KBM-7 (cell line): ENCODE measurements around the gene TOP2A.

ENCODE experiments used
- DNase-seq: peaks from one replicate; pipeline ENCODE4 v3.0.0-alpha.2; 2015
- in situ Hi-C: fragments of 300-500 bp; cut with MboI; formaldehyde crosslinking; loops from 2 replicates; pipeline ENCODE4 v1.14.3; 2020; ENCODE audit warnings: low sequenced_read_pairs, low pct_unique_long_range_greater_than_20kb, mixed read lengths

Gene TOP2A, protein sequence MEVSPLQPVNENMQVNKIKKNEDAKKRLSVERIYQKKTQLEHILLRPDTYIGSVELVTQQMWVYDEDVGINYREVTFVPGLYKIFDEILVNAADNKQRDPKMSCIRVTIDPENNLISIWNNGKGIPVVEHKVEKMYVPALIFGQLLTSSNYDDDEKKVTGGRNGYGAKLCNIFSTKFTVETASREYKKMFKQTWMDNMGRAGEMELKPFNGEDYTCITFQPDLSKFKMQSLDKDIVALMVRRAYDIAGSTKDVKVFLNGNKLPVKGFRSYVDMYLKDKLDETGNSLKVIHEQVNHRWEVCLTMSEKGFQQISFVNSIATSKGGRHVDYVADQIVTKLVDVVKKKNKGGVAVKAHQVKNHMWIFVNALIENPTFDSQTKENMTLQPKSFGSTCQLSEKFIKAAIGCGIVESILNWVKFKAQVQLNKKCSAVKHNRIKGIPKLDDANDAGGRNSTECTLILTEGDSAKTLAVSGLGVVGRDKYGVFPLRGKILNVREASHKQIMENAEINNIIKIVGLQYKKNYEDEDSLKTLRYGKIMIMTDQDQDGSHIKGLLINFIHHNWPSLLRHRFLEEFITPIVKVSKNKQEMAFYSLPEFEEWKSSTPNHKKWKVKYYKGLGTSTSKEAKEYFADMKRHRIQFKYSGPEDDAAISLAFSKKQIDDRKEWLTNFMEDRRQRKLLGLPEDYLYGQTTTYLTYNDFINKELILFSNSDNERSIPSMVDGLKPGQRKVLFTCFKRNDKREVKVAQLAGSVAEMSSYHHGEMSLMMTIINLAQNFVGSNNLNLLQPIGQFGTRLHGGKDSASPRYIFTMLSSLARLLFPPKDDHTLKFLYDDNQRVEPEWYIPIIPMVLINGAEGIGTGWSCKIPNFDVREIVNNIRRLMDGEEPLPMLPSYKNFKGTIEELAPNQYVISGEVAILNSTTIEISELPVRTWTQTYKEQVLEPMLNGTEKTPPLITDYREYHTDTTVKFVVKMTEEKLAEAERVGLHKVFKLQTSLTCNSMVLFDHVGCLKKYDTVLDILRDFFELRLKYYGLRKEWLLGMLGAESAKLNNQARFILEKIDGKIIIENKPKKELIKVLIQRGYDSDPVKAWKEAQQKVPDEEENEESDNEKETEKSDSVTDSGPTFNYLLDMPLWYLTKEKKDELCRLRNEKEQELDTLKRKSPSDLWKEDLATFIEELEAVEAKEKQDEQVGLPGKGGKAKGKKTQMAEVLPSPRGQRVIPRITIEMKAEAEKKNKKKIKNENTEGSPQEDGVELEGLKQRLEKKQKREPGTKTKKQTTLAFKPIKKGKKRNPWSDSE (N-terminal part only)

DNA sequence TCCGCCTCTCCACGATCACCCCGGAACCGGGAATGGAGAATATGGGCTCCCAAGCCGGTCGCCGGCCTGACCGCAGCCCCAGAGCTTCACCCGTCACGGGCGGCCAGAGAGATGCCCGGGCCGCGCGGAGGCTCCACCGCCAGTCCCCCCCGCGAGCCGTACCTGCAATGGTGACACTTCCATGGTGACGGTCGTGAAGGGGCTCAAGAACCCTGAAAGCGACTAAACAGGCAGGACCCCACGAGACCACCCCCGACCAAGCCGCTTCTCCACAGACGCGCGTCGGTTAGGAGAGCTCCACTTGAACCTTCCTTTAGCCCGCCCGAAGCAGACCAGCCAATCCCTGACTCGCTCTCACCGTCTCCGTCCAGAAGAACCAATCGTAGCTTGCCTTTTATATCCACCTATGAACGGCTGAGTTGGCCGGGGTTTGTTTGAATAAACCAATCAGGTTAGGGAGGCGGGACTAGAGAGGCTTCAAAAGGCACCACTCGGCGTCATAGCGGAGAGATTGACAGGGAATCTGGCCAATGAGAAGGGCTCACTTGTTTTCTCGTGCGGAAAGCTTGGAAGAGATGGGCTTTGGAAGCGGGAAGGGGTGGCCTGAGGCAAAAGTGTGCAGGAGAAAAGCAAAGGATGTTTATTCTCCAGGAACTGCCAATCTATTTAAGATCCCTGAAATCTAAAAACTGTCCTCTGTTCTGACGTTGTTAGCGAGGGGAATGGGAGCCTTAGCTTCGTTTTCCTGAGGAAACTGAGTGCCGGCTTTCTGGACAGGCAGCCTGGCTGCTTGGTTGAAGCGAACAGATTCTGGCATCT is at the start of gene TOP2A:
Gene TOP2A, minus strand, starts transcription at position 288 of the 819 bp plus-strand sequence. Its CDS starts 105 bp downstream, at position 183.
- in situ Hi-C loops = no loop called here
- peak; percentile 100 for DNase-seq

DNA sequence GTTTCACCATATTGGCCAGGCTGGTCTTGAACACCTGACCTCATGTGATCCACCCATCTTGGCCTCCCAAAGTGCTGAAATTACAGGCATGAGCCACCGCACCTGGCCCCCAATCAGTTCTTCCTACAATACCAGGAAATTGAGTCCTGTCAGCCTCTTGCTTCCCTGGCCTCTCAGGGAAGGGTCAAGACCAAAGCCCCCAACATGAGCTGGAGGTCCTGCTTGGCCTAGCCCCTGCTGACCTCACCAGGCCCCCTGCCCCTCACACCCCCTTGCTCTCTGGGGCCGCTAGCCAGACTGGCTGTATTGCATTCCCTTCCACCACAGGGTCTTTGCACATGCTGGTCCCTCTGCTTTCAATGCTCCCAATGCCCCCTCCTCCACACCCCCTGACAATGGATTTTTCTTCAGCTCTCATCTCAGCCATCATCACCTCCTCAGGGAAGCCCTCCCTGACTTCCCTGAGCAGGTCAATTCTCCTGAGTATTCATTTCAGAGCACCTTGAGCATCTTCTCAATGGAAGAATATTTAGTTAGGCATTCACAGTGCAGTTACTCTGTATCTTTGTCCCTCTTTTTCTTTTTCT is 49.7 kb upstream of the TOP2A start:
- in situ Hi-C loops = no loop called here
- DNase-seq = no peak

DNA sequence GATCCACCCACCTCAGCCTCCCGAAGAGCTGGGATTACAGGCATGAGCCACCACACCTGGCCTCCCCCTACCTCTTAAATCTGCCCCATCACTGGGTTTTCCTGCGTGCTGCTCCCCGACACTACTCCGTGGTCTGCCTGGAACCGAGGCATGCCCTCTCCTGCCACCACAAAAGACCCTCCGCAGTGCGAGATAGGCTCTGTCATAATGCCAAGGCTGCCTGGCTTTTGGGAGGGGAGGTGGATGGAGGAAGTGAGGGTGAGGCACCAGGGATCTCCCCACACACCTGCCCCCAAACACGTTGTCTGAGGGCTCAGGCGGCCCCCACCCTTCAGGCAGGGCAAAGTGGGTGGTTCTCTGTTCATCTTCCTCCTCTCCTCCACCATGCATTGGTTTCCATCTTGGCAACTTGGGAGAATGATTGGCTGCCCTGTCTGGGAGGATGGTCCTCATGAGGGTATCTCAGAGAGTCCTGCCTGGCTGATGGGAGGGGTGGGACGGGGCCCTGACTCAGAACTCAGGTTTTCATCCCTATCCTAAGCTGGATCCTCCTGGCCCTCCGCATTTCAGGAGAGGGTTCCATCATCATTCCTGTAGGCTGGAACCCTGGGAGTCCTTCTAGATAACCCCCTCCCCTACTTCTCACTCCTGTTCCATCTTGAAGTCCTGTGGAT is 48.7 kb upstream of the TOP2A start:
- in situ Hi-C loops = no loop called here
- DNase-seq = no peak

DNA sequence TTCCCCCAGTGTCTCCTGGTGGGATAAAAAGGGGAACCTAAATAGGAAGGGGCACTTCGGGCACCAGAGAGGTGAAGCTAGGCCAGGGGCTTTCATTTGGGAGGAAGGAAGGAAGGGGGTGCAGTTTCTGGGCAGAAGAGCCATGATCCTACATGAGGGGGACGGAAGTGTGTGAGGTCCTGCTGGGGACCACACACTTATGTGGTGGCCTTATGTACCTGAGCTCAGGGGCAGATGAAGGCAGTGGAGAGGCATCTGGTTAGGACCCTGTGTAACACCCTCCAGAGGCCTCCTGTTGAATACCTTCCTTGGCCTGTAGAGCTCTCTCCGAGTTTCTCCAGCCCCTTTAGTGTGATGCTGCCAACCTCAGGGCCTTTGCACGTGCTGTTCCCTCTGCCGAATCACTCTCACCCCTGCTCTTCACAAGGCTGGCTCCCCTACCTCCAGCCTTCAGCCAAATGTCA is 46.7 kb upstream of the TOP2A start:
- in situ Hi-C loops = no loop called here
- no peak for DNase-seq

DNA sequence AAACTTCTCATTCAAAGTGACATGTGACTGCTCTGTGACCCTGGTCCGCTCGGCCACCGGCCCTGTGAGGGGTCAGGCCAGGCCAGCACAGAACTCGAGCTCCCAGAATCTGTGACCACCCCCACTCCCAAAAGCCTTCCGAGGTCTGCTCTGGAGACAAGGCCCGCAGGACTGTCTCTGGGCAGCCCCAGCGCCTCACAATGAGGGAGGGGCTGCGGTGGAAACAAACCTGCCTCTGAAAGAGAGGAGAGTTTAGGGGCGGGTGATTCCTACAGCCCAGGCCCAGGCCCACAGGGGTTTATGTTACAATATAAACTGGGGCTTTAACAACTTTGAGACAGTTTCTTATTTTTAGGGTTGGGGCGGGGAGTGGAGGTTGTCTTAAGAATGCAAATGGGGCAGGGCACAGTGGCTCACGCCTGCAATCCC is 45.4 kb upstream of the TOP2A start:
- no peak for DNase-seq
- in situ Hi-C loops = no loop called here

DNA sequence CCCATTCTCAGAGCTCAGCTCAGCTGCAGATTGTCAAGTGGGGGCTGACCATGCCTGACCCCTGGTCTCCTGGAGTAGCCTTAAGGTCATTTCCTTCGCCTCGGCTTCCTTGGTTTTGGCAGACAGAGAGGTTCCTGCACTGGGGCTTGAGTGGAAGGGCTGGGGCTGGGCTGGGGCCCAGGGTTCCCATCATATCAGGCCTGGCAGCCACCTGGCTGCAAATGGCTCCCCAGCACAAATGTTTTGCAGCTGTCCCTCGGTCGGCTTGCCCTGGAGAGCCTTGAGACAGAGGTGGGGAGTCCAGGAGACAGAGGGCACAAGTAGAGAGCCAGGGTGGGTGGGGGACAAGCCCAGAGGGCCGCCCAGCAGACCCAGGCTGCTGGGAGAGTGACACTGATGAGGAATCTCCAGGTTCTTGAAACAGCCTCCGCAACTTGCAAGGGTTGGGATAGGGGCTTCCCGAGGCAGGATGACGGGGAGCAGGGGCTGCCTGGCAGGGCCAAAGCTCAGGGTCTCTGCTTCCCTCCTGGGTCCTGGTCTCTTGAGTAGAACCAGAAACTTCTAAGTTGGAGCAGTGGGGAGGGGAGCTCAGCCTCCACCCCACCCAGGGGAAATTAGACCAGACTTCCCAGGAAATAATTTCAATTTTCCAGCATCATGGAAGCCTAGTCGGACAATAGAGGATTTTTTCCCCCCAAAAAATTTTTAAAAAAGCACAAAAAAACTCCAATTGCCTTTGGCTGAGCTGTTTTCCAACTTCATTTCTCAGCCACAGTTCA is 44.8 kb upstream of the TOP2A start:
- DNase-seq = no peak
- in situ Hi-C loops = no loop called here

DNA sequence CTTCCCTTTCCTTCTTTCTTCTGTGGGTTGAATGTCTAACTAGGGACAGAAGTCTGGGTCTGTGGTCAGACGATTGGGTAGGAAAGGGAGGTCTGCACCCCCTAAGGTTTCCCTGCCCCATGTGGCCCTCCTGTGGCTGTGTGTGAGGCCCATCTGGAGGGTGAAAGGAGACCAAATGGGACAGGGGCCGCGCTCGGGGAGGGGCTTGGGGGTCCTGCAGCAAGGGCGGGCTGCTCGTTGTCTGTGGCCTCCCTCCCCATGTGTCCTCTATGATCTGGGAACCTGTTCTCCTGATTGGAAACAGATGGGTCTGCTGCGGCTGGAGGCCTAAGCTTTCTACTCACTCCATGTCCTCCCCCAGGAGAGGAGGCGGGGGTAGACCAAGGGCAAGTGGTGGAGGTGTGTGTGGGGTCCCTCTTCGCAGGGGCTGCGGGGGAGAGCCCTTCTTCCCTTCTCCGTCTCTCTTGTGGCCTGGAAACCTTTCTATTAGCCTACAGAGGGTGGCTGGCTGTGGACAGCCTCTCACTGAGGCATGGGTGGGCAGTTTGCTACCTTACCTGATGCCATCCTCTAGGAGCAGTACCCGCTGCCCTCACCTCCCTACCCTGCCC is 44.1 kb upstream of the TOP2A start:
- in situ Hi-C loops = no loop called here
- DNase-seq = no peak

DNA sequence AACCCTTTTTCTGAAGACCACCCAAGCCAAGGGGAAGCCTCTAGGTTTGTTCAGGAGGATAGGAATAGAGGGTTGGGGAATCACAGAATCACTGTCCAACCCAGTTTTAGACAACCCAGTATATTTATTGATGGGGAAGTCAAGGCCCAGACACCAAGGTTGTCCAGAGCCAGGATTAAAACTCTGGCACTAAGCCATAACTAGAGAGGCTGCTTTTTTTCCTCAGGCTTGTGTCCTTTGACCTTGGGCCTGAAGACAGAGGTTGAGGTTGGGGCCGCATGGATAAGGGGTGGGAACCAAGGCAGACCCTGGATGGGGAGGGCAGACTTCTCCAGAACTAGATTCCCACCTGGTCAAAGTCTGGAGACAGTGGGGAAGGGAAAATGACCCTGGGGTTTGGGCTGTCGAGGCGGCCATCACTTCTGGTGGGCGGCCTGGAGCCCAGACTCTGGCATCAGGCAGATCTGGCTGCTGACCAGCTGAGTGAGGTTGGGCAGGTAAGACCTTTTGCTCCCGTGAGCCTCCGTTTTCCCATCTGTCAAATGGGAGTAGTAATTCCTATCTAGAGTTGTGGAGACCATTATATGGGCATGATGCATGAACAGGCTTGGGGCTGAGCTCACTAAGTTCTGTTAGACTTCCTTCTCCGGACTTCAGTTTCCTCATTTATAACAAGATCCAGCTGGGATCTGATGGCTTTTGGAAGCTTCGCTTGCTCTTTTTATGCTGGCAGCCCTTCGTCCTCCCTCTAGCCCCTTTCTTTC is 43.5 kb upstream of the TOP2A start:
- in situ Hi-C loops = no loop called here

DNA sequence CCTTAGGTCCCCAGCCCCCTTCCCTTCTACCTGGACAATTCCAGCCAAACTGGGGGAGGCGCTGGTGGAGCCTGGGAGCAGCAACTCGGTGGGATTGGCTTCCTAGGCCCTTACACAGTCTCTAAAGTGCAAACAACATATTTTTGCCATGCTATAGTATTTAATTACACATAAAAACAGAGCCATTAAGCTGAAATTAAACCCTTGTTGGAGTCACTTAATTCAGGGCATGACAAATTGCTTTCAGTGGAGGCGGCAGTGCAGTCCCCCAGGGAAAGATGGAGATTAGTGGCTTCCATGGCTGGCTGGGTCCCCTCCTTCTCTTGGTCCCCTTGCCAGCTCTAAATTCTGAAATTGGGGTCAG is 42.9 kb upstream of the TOP2A start:
- no peak for DNase-seq
- in situ Hi-C loops = no loop called here

More for the DNA sequence above, 43.5 kb upstream of the TOP2A start:
- no peak for DNase-seq

DNA sequence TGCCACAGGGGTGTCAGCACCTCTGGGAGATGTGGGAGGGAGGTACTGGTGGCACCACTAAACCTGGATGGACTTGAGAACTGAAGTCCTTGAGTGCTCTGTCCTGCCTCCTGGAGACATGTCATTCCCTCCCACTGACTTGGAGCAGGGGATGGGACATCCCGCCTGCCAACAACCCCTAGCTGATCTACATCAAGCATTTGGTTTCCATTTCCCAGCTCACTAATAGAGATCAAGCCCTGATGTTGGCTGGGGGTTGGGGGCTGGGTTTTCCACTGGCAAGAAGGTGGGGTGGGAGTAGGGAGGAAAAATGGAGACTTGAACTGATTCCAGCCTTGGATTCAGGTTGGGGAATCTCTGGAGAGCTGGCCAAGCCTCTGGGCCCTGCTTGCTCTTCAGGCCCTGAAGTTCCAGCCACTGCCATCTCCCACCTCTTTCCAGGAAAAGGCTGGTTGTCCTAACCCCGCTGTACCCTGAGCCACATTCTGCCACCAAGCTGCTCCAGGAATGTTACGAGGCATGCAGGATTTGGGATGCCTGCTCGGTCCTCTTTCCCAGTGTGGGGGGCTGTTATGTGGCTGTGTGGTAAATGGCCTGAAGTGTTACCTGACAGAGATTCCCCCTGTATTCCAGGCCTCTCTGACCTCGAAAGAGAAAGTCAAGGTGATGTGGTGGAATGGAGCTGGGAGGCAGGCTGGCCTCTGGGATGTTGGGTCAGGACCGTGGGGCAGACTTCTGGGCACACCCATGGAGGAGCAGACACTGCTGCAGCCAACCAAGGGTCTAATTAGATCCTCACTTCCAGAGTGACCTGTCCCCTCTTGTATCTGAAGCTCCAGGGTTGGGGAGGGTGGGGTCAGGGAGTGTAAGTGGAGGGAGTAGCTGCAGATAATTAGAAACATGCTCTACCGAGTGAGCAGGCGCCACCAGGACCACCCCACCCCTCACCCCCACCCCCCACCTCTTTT is 42.2 kb upstream of the TOP2A start:
- in situ Hi-C loops = no loop called here

DNA sequence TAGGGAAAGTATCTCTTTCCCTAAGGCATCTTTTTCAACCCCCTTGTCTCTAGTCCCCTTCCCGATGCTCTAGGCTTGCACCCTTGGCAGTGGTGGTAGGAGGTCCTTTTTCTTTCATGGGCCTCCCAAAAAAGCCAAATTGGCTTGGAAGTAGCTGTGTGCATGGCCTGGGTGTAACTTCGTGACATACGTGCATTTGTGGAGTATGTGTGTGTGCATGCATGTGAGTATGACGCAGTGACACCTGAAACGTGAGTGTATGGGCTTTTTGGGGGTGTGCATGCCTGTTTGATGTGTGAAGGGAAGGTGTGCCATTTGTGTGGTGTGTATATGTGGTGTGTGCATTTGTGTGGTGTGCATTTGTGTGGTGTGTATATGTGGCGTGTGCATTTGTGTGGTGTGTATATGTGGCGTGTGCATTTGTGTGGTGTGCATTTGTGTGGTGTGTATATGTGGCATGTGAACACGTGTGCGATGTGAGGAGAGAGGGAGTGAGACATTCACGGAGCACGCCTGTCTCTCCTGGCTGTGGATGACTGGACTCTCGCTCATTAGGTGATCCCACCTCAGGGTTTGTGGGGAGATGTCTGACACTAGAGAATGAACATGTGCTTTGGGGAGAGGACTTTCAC is 41.3 kb upstream of the TOP2A start:
- in situ Hi-C loops = no loop called here

More for the DNA sequence above, 42.2 kb upstream of the TOP2A start:
- no peak for DNase-seq

DNA sequence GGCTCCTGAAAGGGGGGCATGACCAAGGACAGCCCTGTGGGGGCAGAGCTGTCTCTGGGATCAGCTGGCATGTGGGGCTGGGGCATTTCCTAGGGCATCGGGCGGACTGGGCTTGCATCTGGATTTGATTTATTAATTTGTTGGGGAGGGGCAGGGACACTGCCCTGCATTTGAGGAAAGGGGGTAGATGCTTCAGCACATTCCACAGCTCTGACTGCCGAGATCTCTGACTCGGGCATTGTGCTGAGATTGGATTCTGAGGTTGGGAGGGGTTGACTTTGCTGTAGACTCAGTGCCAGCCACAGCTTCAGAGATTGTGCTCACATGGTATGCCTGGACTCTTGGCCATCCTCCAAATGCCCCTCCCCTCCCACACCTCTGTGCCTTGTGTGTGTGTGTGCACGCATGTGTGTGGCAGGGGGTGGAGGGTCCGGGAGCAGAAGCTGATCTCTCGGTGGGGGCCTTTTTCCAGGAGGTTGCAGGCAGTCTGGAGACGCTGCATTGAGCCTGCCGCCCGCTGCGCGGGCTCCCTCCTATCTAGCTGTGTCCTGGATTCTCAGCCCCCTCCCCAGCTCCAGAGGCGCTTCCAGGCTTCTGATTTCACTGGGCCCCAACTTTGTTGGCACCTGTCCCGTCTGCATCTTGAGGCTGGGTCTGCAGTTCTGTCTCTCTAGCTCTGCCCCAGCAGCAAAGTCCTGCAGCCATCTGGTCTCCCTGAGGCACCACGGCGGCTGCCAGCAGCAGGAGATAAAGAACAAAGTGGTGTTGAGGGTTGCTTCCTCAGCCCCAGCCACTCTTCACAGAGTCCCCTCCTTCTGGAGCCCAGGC is 40.5 kb upstream of the TOP2A start:
- in situ Hi-C loops = no loop called here
- no peak for DNase-seq

More for the DNA sequence above, 41.3 kb upstream of the TOP2A start:
- DNase-seq = no peak

DNA sequence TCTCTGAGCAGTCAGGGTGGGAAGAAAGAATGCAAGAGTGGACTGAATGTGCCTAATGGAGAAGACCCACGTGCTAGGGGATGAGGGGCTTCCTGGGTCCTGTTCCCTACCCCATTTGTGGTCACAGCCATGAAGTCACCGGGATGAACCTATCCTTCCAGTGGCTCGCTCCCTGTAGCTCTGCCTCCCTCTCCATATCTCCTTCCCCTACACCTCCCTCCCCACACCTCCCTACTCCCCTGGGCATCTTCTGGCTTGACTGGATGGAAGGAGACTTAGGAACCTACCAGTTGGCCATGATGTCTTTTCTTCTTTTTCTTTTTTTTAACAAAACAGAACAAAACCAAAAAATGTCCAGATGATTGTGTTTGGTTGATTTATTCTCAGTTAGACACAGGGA is 39.7 kb upstream of the TOP2A start:
- no peak for DNase-seq
- in situ Hi-C loops = no loop called here
